ENCODE results near the gene FRMD3.

GRCh38 chr9:83444110-83444509 lies 94.1 kb downstream of the FRMD3 start:
- no peak for TF ChIP-seq POLR2A (IDR thresholded peaks at IDR 0.05; ENCODE audit: low read depth)
- no peak for TF ChIP-seq CTCF (IDR thresholded peaks at IDR 0.05)
- no peak for TF ChIP-seq POLR2AphosphoS5 (IDR thresholded peaks at IDR 0.05)
- no peak for TF ChIP-seq EP300 (IDR thresholded peaks at IDR 0.05)
